Neutrophil (primary cell): ENCODE data around the gene ST6GALNAC5.

Experiments used
- H3K27ac ChIP-seq: fragments of 200-600 bp; sonication (generic); 2 replicates; pipeline ENCODE4 v1.5.1; 2016; ENCODE audit warnings: mild to moderate bottlenecking, moderate library complexity
- H3K27me3 ChIP-seq: fragments of 200-600 bp; sonication (generic); 2 replicates; pipeline ENCODE4 v1.6.0; 2016; ENCODE audit warnings: mild to moderate bottlenecking
- H3K36me3 ChIP-seq: fragments of 200-600 bp; sonication (generic); 2 replicates; pipeline ENCODE4 v1.5.1; 2017
- H3K4me1 ChIP-seq, 2 experiments: fragments of 200-600 bp in 1 of 2; sonication (generic) in 1 of 2; 1 replicate in 1 of 2; 2 replicates in 1 of 2; pipeline versions ENCODE4 v1.5.1 to v1.6.1; 2013 to 2016; ENCODE audit warnings: low read depth in 1 of 2, low read length in 1 of 2, mild to moderate bottlenecking in 1 of 2, moderate library complexity in 1 of 2; ENCODE audit not compliant: control insufficient read depth in 1 of 2, insufficient read depth in 1 of 2
- H3K4me3 ChIP-seq, 2 experiments: fragments of 200-600 bp in 1 of 2; sonication (generic) in 1 of 2; 1 replicate in 1 of 2; 2 replicates in 1 of 2; pipeline ENCODE4 v1.5.1; 2013 to 2016; ENCODE audit warnings: low read depth in 1 of 2, low read length in 1 of 2, mild to moderate bottlenecking in 1 of 2, moderate library complexity in 1 of 2
- H3K9me3 ChIP-seq: fragments of 200-600 bp; sonication (generic); 2 replicates; pipeline ENCODE4 v1.5.1; 2016
- CTCF ChIP-seq: fragments of 200-600 bp; sonication (generic); IDR thresholded peaks from 2 replicates; pipeline ENCODE4 v1.5.1; 2016; ENCODE audit warnings: antibody characterized with exemption

ST6GALNAC5 gene

DNA sequence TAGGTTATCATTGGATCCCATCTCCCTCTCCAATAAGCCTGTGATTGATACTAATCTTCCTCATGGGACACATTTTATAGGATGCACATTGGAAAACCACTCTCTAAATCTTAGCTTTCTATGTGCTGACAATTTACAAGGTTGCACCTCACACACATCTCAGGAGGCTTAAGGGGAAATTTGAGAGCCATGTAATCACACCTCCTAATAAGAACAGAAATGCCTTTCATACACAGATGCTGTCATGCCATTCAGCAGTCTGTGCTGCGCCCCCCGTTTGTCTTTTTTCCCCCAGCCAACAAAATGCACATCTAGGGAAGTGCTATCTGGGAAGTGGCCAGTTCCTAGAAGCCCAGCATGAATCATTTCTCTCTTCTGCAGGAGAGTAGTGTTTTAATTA, 154.5 kb downstream of the ST6GALNAC5 start:
- no peak overlapping the region for H3K4me3 ChIP-seq
- TF ChIP-seq CTCF = no peak
- H3K27ac ChIP-seq = no peak overlapping the region
- H3K4me1 ChIP-seq = no peaks in the 10 kb centered on the region
- no peaks in the 10 kb centered on the region for H3K27me3 ChIP-seq
- no peaks in the 10 kb centered on the region for H3K9me3 ChIP-seq
- no peaks in the 10 kb centered on the region for H3K36me3 ChIP-seq

DNA sequence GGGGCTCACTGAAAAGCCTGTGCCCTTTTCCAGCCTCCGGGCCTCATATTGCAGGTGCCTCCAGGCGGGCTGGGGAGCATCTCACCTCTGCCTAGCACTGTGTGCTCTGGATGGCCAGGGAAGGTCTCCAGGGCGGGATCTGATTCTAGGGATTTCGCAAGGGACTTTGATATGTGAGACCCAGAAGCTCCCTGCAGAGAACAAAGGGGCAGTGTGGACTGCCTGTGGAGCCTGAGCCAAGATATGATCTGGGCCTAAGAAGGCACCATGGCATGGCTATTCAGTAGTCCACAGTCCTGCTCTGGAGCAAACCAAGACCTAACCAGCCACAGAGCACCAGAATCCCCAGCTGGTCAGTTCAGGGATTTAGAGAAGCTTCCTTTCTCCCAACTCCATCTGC, 157.2 kb downstream of the ST6GALNAC5 start:
- Histone ChIP-seq H3K4me3 (no peak overlapping the region), H3K27me3 (no peaks in the 10 kb centered on the region), H3K9me3 (no peaks in the 10 kb centered on the region), H3K4me1 (no peaks in the 10 kb centered on the region), H3K36me3 (no peaks in the 10 kb centered on the region), H3K27ac (no peak overlapping the region)
- TF ChIP-seq CTCF = no peak

- Histone ChIP-seq H3K27me3 (no peaks in the 10 kb centered on the region), H3K27ac (no peak overlapping the region), H3K4me1 (no peaks in the 10 kb centered on the region), H3K4me3 (no peak overlapping the region), H3K9me3 (no peaks in the 10 kb centered on the region), H3K36me3 (no peaks in the 10 kb centered on the region)
- TF ChIP-seq CTCF = no peak
These were observed 158.3 kb downstream of the ST6GALNAC5 start for GRCh38 chr1:77025599-77025998.

DNA sequence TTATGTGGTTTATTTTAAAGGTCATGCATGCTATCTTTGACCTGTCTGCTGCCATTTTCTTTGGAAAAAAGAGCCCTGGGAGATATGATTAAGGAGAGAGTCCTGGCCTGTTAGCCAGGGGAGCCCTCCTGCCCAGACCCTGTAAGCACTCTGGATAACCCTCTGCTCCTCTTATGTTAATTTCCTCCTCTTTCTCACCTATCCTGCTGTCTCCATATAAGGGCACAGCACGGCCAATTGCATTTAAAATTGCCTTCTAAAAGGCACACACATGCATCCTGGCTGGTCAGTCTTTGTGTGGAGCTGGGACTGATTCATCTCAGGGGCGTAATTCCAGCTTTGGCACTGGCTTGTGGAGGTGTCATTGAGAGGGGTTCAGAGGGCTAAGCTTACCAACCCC, 158.9 kb downstream of the ST6GALNAC5 start:
- no peaks in the 10 kb centered on the region for H3K36me3 ChIP-seq
- H3K4me3 ChIP-seq = no peak overlapping the region
- H3K9me3 ChIP-seq = no peaks in the 10 kb centered on the region
- no peak overlapping the region for H3K27ac ChIP-seq
- H3K4me1 ChIP-seq = no peaks in the 10 kb centered on the region
- H3K27me3 ChIP-seq = no peaks in the 10 kb centered on the region
- no peak for TF ChIP-seq CTCF

DNA sequence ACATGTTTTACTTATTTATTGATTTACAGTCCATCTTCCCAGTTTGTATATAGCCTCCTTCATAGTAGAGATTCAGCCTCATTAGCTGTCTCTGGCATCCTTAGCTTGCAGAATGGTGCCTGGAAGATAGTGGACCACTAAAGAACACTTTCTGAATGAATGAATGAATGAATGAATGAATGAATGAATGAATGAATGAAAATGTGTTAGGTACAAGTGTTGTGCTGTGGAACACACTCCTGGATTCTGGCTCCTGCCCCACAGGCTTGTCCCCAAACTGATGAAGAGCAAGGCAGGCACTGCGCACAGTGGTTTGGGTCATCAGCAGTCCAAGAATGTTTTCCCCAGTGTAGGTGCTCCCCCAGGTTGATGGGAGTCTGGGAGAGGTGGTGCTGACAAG, 159.4 kb downstream of the ST6GALNAC5 start:
- no peak overlapping the region for H3K27ac ChIP-seq
- H3K27me3 ChIP-seq = no peaks in the 10 kb centered on the region
- no peaks in the 10 kb centered on the region for H3K9me3 ChIP-seq
- no peaks in the 10 kb centered on the region for H3K36me3 ChIP-seq
- H3K4me1 ChIP-seq = no peaks in the 10 kb centered on the region
- TF ChIP-seq CTCF = no peak
- no peak overlapping the region for H3K4me3 ChIP-seq

- no peaks in the 10 kb centered on the region for H3K4me1 ChIP-seq
- no peak for TF ChIP-seq CTCF
- H3K9me3 ChIP-seq = no peaks in the 10 kb centered on the region
- H3K27ac ChIP-seq = no peak overlapping the region
- H3K36me3 ChIP-seq = no peaks in the 10 kb centered on the region
- H3K4me3 ChIP-seq = no peak overlapping the region
- H3K27me3 ChIP-seq = no peaks in the 10 kb centered on the region
These were observed 160.6 kb downstream of the ST6GALNAC5 start for GRCh38 chr1:77027847-77028246.
